Measurements from ENCODE around the gene JAZF1.

DNA sequence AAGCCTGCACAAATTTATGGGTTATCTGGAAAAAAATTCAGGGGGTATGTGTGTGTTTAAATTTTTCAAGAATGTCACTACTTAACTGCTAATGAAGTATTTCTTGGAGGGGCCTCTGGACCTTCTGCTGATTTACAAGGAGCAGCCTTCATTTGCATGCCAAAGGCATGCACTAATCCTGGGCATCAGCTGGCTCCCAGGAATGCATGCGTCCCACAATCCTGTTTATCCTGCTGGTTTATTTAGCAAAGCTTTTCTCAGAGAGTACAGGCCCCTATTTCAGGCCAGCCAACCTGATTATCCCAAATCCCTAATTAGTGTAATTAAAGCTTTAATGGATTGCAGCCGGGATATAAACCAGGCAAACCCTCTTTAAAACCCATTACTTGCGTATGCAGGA lies 270.3 kb downstream of the JAZF1 start:
- TF ChIP-seq POLR2A (IDR thresholded peaks at IDR 0.05) (no peak), POLR2AphosphoS5 (IDR thresholded peaks at IDR 0.05) (no peak)
- TF ChIP-seq, protein P1, sequence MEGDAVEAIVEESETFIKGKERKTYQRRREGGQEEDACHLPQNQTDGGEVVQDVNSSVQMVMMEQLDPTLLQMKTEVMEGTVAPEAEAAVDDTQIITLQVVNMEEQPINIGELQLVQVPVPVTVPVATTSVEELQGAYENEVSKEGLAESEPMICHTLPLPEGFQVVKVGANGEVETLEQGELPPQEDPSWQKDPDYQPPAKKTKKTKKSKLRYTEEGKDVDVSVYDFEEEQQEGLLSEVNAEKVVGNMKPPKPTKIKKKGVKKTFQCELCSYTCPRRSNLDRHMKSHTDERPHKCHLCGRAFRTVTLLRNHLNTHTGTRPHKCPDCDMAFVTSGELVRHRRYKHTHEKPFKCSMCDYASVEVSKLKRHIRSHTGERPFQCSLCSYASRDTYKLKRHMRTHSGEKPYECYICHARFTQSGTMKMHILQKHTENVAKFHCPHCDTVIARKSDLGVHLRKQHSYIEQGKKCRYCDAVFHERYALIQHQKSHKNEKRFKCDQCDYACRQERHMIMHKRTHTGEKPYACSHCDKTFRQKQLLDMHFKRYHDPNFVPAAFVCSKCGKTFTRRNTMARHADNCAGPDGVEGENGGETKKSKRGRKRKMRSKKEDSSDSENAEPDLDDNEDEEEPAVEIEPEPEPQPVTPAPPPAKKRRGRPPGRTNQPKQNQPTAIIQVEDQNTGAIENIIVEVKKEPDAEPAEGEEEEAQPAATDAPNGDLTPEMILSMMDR (IDR thresholded peaks at IDR 0.05), result no peak
